GM23248 (cell line): Measurements from ENCODE around the gene ALKBH3. TPM values are rescaled to one million over a fixed set of nuclear protein-coding genes. Genes with fewer than 3 reads are reported as not detected.

Experiments used
- DNase-seq: peaks from one replicate; pipeline ENCODE4 v3.0.0-alpha.2; 2015
- H2AFZ ChIP-seq: fragments of 200-600 bp; sonication (generic); 2 replicates; pipeline ENCODE4 v1.6.1; 2016; ENCODE audit warnings: antibody characterized with exemption
- H3F3A ChIP-seq: fragments of 200-600 bp; sonication (generic); 2 replicates; pipeline ENCODE4 v1.6.1; 2016; ENCODE audit warnings: mild to moderate bottlenecking, antibody characterized with exemption, mixed run types; ENCODE audit not compliant: insufficient read depth
- H3K27ac ChIP-seq: fragments of 200-600 bp; sonication (generic); 2 replicates; pipeline ENCODE4 v1.5.1; 2016; ENCODE audit warnings: mild to moderate bottlenecking
- H3K27me3 ChIP-seq: fragments of 200-600 bp; sonication (generic); replicated peaks from 2 replicates; pipeline ENCODE4 v1.6.1; 2016; ENCODE audit warnings: mild to moderate bottlenecking; ENCODE audit not compliant: insufficient read depth
- H3K36me3 ChIP-seq: fragments of 200-600 bp; sonication (generic); 2 replicates; pipeline ENCODE4 v1.6.1; 2016; ENCODE audit warnings: low read depth, mild to moderate bottlenecking
- H3K4me1 ChIP-seq: fragments of 200-600 bp; sonication (generic); 2 replicates; pipeline ENCODE4 v1.6.1; 2016; ENCODE audit warnings: mild to moderate bottlenecking; ENCODE audit not compliant: insufficient read depth
- H3K4me2 ChIP-seq: fragments of 200-600 bp; sonication (generic); one replicate; pipeline ENCODE4 v1.6.1; 2016; ENCODE audit warnings: mild to moderate bottlenecking; ENCODE audit not compliant: unreplicated experiment
- H3K4me3 ChIP-seq: fragments of 200-600 bp; sonication (generic); 2 replicates; pipeline ENCODE4 v1.5.1; 2016; ENCODE audit warnings: mild to moderate bottlenecking
- H3K79me2 ChIP-seq: fragments of 200-600 bp; sonication (generic); 2 replicates; pipeline ENCODE4 v1.6.1; 2016; ENCODE audit warnings: mild to moderate bottlenecking; ENCODE audit not compliant: insufficient read depth
- H3K9ac ChIP-seq: fragments of 200-600 bp; sonication (generic); 2 replicates; pipeline ENCODE4 v1.6.1; 2016; ENCODE audit warnings: mild to moderate bottlenecking
- H3K9me2 ChIP-seq: fragments of 200-600 bp; sonication (generic); 2 replicates; pipeline ENCODE4 v1.6.1; 2016; ENCODE audit warnings: mixed run types, mild to moderate bottlenecking, moderate library complexity; ENCODE audit not compliant: insufficient read depth
- H3K9me3 ChIP-seq: fragments of 200-600 bp; sonication (generic); one replicate; pipeline ENCODE4 v1.6.1; 2017; ENCODE audit warnings: low read depth
- H4K20me1 ChIP-seq: fragments of 200-600 bp; sonication (generic); 2 replicates; pipeline ENCODE4 v1.6.0; 2016; ENCODE audit not compliant: insufficient read depth
- EZH2 ChIP-seq: fragments of 200-600 bp; sonication (generic); IDR thresholded peaks from 2 replicates; pipeline ENCODE4 v1.6.1; 2018; ENCODE audit warnings: antibody characterized with exemption, mild to moderate bottlenecking; ENCODE audit not compliant: insufficient read depth, poor library complexity, severe bottlenecking
- EZH2phosphoT487 ChIP-seq: fragments of 200-600 bp; sonication (generic); IDR thresholded peaks from 2 replicates; pipeline ENCODE4 v1.6.1; 2018; ENCODE audit warnings: antibody characterized with exemption, moderate library complexity, mild to moderate bottlenecking, low read depth; ENCODE audit not compliant: insufficient read depth
- WGBS, 2 experiments: methylation state at CpG; one replicate each; pipeline ENCODE4 v1.1.6; 2015 to 2017; ENCODE audit warnings: low lambda C conversion rate in 2 of 2, low coverage in 1 of 2; ENCODE audit errors: missing lambda C conversion rate in 2 of 2; 5-methylcytosine and 5-hydroxymethylcytosine counted together
- in situ Hi-C: fragments of 300-500 bp; cut with MboI; formaldehyde crosslinking; loops from 2 replicates; pipeline ENCODE4 v1.15.0; 2020
- polyA plus RNA-seq: library from polyadenylated mRNA; unstranded; fragments of >200 nt; fragmentation: Nextera tagmentation; extraction: Ambion mirVana; gene quantifications from 2 replicates; pipeline ENCODE4 v1.2.1, GENCODE V29; 2016
- total RNA-seq: library from RNA; depleted of rRNA; stranded (reverse); fragments of >200 nt; shearing (Covaris generic); gene quantifications from 2 replicates; pipeline ENCODE4 v1.2.3, GENCODE V29; 2014

ALKBH3 gene
- total and polyA plus RNA-seq, 2 experiments from 2014 or later = 29.3 to 36.6 TPM

GRCh38 chr11:43895601-43896000, 15.0 kb downstream of the ALKBH3 start:
- in situ Hi-C loops = loop anchor here (10.0 kb wide), 1 partner anchor 159 kb away; no protein-coding TSS in a partner anchor
- Histone ChIP-seq H4K20me1 (no peaks in the 10 kb centered on the region), H3K4me3 (no peak overlapping the region), H3K9ac (no peak overlapping the region), H3K4me1 (no peaks in the 10 kb centered on the region), H3K9me2 (no peaks in the 10 kb centered on the region), H3K27ac (no peak overlapping the region), H3K36me3 (peaks cover 29% of the 10 kb centered on the region), H2AFZ (no peak overlapping the region), H3F3A (no peaks in the 10 kb centered on the region), H3K9me3 (no peaks in the 10 kb centered on the region), H3K27me3 (no peaks in the 10 kb centered on the region), H3K4me2 (no peak overlapping the region), H3K79me2 (no peaks in the 10 kb centered on the region)
- DNase-seq = peak; percentile 20
- TF ChIP-seq EZH2phosphoT487 = no peak
- TF ChIP-seq EZH2 = no peak
- WGBS, 2 experiments = 83 to 84% methylated on average over 2 of the region's 2 CpGs

- DNase-seq = no peak
Observed at GRCh38 chr11:43898574-43898973, 17.9 kb downstream of the ALKBH3 start.

GRCh38 chr11:43899094-43899493, 18.5 kb downstream of the ALKBH3 start:
- Histone ChIP-seq H3K9me2 (no peaks in the 10 kb centered on the region), H3K79me2 (no peaks in the 10 kb centered on the region), H3K27ac (no peak overlapping the region), H3K27me3 (no peaks in the 10 kb centered on the region), H3K4me1 (no peaks in the 10 kb centered on the region), H3F3A (no peaks in the 10 kb centered on the region), H4K20me1 (no peaks in the 10 kb centered on the region), H3K9me3 (no peaks in the 10 kb centered on the region), H2AFZ (no peak overlapping the region), H3K36me3 (peaks cover 24% of the 10 kb centered on the region; the same call in 1 of the 2 replicates), H3K4me3 (no peak overlapping the region), H3K4me2 (no peak overlapping the region), H3K9ac (no peak overlapping the region)
- no peak for TF ChIP-seq EZH2phosphoT487
- no peak for TF ChIP-seq EZH2
- no peak for DNase-seq
- in situ Hi-C loops = loop anchor here (10.0 kb wide), 1 partner anchor 156 kb away; no protein-coding TSS in a partner anchor
- WGBS, 2 experiments = 90 to 91% methylated on average over 13 of the region's 13 CpGs

More at GRCh38 chr11:43898574-43898973, 17.9 kb downstream of the ALKBH3 start:
- Histone ChIP-seq H3K79me2 (no peaks in the 10 kb centered on the region), H3K4me3 (no peak overlapping the region), H3K4me2 (no peak overlapping the region), H3K9me2 (no peaks in the 10 kb centered on the region), H3K27ac (no peak overlapping the region), H3K9me3 (no peaks in the 10 kb centered on the region), H3F3A (no peaks in the 10 kb centered on the region), H3K9ac (no peak overlapping the region), H3K4me1 (no peaks in the 10 kb centered on the region), H3K27me3 (no peaks in the 10 kb centered on the region), H3K36me3 (peaks cover 21% of the 10 kb centered on the region; the same call in 1 of the 2 replicates), H2AFZ (no peak overlapping the region), H4K20me1 (no peaks in the 10 kb centered on the region)
- in situ Hi-C loops = loop anchor here (10.0 kb wide), 1 partner anchor 156 kb away; no protein-coding TSS in a partner anchor
- 86% methylated on average over 7 of the region's 7 CpGs for WGBS, 2 experiments
- TF ChIP-seq EZH2 (no peak), EZH2phosphoT487 (no peak)

GRCh38 chr11:43901551-43901950, 20.9 kb downstream of the ALKBH3 start:
- TF ChIP-seq EZH2 (no peak), EZH2phosphoT487 (no peak)
- in situ Hi-C loops = loop anchor here (10.0 kb wide), 1 partner anchor 123 kb away; no protein-coding TSS in a partner anchor
- Histone ChIP-seq H3K27me3 (no peaks in the 10 kb centered on the region), H3K4me1 (0 out of 2 replicates have a peak, but pooled peaks cover 4% of the 10 kb centered on the region), H3K79me2 (peaks cover 9% of the 10 kb centered on the region; the same call in 1 of the 2 replicates), H3K36me3 (peaks cover 22% of the 10 kb centered on the region; the same call in 1 of the 2 replicates), H4K20me1 (no peaks in the 10 kb centered on the region), H3F3A (peaks cover 9% of the 10 kb centered on the region; the same call in 1 of the 2 replicates), H3K27ac (no peak overlapping the region), H3K9me3 (no peaks in the 10 kb centered on the region), H3K9ac (no peak overlapping the region), H3K4me3 (no peak overlapping the region), H2AFZ (no peak overlapping the region), H3K9me2 (no peaks in the 10 kb centered on the region), H3K4me2 (no peak overlapping the region)
- DNase-seq = no peak
- 83 to 85% methylated on average over 4 of the region's 4 CpGs for WGBS, 2 experiments
